Uterus (tissue), 2 donors: ENCODE data around the gene USP14.

ENCODE experiments used
- POLR2A ChIP-seq, 2 donors: fragments of 450-650 bp; IDR thresholded peaks; one replicate each; pipeline ENCODE4 v1.6.1; 2016; ENCODE audit warnings: antibody characterized with exemption in 2 of 2, mild to moderate bottlenecking in 1 of 2, moderate library complexity in 1 of 2
- TF ChIP-seq, protein P1 (sequence below), 4 experiments: fragments of 200-600 bp in 2 of 4; fragments of 450-650 bp in 2 of 4; sonication (generic) in 2 of 4; IDR thresholded peaks; one replicate each; pipeline ENCODE4 v1.5.1; 2016 to 2019; ENCODE audit warnings: antibody characterized with exemption in 4 of 4, mild to moderate bottlenecking in 2 of 4, moderate library complexity in 1 of 4

DNA sequence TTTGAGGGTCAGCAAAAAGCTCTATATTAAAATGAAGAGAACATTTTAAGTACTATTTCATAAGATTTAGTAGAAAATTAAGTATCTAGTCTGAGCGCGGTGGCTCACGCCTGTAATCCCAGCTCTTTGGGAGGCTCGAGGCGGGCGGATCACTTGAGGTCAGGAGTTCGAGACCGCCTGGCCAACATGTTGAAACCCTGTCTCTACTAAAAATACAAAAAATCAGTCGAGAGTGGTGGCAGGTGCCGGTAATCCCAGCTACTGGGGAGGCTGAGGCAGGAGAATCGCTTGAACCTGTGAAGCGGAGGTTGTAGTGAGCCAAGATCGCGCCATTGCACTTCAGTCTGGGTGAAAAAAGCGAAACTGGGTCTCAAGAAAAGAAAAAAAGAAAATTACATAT is 1.6 kb downstream of the USP14 start:
- TF ChIP-seq, protein P1, sequence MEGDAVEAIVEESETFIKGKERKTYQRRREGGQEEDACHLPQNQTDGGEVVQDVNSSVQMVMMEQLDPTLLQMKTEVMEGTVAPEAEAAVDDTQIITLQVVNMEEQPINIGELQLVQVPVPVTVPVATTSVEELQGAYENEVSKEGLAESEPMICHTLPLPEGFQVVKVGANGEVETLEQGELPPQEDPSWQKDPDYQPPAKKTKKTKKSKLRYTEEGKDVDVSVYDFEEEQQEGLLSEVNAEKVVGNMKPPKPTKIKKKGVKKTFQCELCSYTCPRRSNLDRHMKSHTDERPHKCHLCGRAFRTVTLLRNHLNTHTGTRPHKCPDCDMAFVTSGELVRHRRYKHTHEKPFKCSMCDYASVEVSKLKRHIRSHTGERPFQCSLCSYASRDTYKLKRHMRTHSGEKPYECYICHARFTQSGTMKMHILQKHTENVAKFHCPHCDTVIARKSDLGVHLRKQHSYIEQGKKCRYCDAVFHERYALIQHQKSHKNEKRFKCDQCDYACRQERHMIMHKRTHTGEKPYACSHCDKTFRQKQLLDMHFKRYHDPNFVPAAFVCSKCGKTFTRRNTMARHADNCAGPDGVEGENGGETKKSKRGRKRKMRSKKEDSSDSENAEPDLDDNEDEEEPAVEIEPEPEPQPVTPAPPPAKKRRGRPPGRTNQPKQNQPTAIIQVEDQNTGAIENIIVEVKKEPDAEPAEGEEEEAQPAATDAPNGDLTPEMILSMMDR (IDR thresholded peaks at IDR 0.05) = no peak
- no peak for TF ChIP-seq POLR2A (IDR thresholded peaks at IDR 0.05)
